VCaP (cell line): ENCODE results near the gene ZNF425.

Experiments used
- H3K27ac ChIP-seq: fragments of 450-650 bp; 2 replicates; pipeline ENCODE4 v1.5.1; 2017
- CTCF ChIP-seq: fragments of 450-650 bp; conservative IDR thresholded peaks from 2 replicates; pipeline ENCODE4 v1.5.1; 2017; ENCODE audit warnings: mild to moderate bottlenecking, moderate library complexity

The ZNF425 gene

GRCh38 chr7:149145031-149145845 is 19.1 kb upstream of the ZNF425 start:
- H3K27ac ChIP-seq = peak overlapping the region; percentile 92

GRCh38 chr7:149144436-149144922 is 18.4 kb upstream of the ZNF425 start:
- H3K27ac ChIP-seq = peak overlapping the region; percentile 92

More at GRCh38 chr7:149145031-149145845, 19.1 kb upstream of the ZNF425 start:
- no peak for TF ChIP-seq CTCF

GRCh38 chr7:149141893-149142292 is 15.8 kb upstream of the ZNF425 start:
- H3K27ac ChIP-seq = no peak overlapping the region
- TF ChIP-seq CTCF = no peak

- no peak for TF ChIP-seq CTCF
- H3K27ac ChIP-seq = no peak overlapping the region
Observed at GRCh38 chr7:149140831-149141230, 14.7 kb upstream of the ZNF425 start.

GRCh38 chr7:149136118-149136517 is 10.0 kb upstream of the ZNF425 start:
- no peak for TF ChIP-seq CTCF
- H3K27ac ChIP-seq = no peak overlapping the region

- H3K27ac ChIP-seq = no peak overlapping the region
- TF ChIP-seq CTCF = no peak
Observed at GRCh38 chr7:149133028-149133710, 7.0 kb upstream of the ZNF425 start.

- no peak for TF ChIP-seq CTCF
- no peak overlapping the region for H3K27ac ChIP-seq
Observed at GRCh38 chr7:149130572-149131198, 4.6 kb upstream of the ZNF425 start.
